GM19468 (cell line): ENCODE data around the gene SENP3.

ENCODE experiments used
- ATAC-seq: cut with Tn5 transposase; IDR thresholded peaks from one replicate; pipeline ENCODE4 v1.9.1; 2021; ENCODE audit warnings: mild to moderate bottlenecking, moderate library complexity, moderate number of reproducible peaks; ENCODE audit not compliant: unreplicated experiment; ENCODE audit errors: extremely low read depth

SENP3 gene

DNA sequence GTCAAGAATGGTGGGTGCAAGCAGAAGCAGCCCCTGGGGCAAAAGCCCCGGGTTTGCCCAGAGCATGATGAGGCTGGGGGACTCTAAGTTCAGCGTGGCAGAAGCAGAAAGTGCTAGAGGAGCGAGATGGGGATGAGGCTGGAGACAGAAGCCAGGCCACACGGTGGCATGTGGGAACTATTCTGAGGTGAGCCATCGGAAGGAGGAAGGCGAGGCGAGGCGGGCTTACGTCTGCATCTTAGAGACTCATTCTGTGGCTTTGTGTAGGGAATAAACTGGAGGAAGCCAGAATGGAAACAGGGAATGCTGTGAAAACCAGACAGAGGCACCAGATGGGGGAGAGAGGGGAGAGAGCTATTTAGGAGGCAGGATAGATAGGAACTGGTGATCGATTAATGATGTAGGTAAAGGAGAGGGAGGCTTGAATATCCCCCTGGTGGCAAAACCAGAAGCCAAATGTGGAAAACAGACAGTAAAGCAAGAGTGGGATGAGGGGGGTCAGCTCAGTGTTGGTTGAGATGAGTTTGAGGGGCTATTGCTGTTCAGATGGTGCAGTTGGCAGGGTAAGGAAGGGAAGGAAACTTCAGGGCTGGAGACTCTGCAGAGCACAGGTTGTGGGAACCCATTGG lies 6.3 kb upstream of the SENP3 start:
- no peak for ATAC-seq

DNA sequence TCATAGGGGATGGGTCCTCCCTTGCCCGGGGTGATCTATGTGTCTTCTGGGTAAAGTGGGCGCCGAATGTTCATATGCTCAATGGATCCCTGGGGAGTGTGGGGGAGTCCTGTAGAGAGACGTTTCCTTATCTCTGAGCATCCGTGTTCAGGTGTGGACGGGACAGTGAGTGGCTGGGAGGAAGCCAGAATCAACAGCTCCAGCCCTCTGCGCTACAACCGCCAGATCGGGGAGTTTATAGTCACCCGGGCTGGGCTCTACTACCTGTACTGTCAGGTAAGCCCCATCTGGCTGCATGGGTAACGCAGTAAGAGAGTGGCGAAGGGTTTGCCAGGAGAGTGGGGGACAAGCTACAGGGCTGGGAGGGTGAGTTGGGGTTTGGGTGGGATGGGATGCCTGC lies 5.1 kb upstream of the SENP3 start:
- ATAC-seq: no peak

GRCh38 chr17:7557147-7557764 lies 4.5 kb upstream of the SENP3 start:
- ATAC-seq: no peak

DNA sequence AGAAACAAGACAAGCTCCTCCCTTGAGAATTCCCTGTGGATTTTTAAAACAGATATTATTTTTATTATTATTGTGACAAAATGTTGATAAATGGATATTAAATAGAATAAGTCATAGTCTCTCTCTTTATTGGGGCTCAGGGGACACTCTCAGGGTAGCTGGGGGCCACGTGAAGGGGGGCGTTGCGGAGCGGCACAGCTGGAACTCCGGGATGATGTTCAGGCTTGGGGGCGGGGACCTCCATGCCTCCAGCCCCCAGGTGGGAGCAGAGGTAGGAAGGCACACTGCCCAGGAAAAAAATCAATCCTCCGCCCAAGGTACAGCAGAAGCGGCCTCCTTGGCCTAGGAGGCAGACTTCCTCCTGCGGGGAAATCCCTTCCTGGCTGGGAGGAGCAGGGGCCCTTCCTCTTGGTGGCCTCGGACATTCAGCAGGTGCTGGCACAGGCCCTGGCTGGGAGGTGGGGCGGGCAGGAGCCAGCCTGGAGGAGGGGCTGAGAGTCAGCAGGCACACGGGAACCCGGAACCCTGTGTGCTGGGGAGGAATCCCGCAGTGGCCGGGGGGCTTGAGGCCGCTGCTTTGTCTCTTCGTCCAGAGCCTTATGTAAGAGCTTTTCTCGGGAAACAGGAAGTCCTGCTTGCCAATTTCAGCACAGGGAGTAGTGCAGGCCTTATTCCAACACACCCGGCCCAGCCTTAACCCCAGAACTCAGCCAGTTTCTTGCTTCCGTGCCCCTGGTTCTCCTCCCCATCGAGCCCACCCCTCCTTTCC lies 3.8 kb upstream of the SENP3 start:
- ATAC-seq: no peak

- no peak for ATAC-seq
These were observed 3.0 kb upstream of the SENP3 start, which contains the start of gene TNFSF13 for GRCh38 chr17:7558544-7559319. Gene TNFSF13, plus strand, starts transcription at chr17:7558750. Its CDS starts 290 bp downstream, at chr17:7559040.

GRCh38 chr17:7559320-7560171 lies 2.2 kb upstream of the SENP3 start:
- ATAC-seq: no peak

DNA sequence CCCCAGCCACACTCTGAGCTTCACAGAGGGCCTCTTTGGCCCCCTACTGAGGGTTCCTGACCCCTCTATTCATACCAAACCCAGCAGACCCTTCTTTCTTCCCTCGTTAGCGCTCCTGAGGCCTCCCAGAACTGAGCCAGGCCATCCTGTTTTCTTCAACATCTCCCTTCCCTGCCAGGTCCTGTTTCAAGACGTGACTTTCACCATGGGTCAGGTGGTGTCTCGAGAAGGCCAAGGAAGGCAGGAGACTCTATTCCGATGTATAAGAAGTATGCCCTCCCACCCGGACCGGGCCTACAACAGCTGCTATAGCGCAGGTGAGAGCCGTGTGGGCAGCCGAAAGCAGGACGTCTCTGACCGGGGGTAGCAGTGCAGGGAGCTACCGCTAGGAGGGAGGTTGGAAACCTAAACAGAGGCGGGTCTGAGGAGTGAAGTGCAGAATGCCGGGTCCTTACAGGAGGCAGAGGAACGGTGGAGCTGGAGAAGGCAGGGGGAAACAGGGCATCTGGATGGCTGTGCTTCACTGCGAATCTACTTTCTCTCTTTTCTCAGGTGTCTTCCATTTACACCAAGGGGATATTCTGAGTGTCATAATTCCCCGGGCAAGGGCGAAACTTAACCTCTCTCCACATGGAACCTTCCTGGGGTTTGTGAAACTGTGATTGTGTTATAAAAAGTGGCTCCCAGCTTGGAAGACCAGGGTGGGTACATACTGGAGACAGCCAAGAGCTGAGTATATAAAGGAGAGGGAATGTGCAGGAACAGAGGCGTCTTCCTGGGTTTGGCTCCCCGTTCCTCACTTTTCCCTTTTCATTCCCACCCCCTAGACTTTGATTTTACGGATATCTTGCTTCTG lies 1.3 kb upstream of the SENP3 start:
- ATAC-seq: no peak

DNA sequence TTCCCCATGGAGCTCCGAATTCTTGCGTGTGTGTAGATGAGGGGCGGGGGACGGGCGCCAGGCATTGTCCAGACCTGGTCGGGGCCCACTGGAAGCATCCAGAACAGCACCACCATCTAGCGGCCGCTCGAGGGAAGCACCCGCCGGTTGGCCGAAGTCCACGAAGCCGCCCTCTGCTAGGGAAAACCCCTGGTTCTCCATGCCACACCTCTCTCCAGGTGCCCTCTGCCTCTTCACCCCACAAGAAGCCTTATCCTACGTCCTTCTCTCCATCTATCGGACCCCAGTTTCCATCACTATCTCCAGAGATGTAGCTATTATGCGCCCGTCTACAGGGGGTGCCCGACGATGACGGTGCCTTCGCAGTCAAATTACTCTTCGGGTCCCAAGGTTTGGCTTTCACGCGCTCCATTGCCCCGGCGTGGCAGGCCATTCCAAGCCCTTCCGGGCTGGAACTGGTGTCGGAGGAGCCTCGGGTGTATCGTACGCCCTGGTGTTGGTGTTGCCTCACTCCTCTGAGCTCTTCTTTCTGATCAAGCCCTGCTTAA lies 617 bp upstream of the SENP3 start:
- ATAC-seq: no peak

DNA sequence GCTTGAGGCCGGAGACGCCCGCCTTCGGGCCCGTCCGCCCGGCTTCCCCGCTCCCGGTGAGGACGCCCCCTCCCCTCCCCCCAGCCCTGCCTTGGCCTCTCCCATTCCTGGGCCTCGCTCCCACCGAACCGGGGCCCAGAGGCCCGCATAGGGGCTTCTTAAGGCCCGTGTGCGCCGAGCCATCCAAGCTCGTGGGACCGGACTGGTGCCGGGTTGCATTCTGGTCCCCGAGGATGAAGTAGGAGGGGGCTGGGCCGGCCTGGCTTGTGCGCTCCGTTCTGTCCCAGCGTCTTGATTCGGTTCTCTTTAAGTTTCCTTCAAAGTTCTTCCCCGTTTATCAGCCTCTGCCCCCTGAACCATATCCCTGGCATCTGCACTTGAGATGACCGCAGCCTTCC lies 488 bp downstream of the SENP3 start:
- ATAC-seq: no peak

DNA sequence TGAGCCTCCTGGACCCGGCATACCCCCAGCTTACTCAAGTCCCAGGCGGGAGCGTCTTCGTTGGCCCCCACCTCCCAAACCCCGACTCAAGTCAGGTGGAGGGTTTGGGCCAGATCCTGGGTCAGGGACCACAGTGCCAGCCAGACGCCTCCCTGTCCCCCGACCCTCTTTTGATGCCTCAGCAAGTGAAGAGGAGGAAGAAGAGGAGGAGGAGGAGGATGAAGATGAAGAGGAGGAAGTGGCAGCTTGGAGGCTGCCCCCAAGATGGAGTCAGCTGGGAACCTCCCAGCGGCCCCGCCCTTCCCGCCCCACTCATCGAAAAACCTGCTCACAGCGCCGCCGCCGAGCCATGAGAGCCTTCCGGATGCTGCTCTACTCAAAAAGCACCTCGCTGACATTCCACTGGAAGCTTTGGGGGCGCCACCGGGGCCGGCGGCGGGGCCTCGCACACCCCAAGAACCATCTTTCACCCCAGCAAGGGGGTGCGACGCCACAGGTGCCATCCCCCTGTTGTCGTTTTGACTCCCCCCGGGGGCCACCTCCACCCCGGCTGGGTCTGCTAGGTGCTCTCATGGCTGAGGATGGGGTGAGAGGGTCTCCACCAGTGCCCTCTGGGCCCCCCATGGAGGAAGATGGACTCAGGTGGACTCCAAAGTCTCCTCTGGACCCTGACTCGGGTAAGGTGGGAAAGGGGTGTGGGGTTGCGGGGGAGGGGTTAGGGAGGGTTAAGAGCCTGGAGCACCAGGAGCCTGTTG lies 1.6 kb downstream of the SENP3 start:
- no peak for ATAC-seq

GRCh38 chr17:7569571-7569970 lies 7.9 kb downstream of the SENP3 start:
- ATAC-seq: no peak

GRCh38 chr17:7570351-7570750 lies 8.6 kb downstream of the SENP3 start:
- no peak for ATAC-seq

GRCh38 chr17:7572338-7572587 lies 10.5 kb downstream of the SENP3 start:
- no peak for ATAC-seq

DNA sequence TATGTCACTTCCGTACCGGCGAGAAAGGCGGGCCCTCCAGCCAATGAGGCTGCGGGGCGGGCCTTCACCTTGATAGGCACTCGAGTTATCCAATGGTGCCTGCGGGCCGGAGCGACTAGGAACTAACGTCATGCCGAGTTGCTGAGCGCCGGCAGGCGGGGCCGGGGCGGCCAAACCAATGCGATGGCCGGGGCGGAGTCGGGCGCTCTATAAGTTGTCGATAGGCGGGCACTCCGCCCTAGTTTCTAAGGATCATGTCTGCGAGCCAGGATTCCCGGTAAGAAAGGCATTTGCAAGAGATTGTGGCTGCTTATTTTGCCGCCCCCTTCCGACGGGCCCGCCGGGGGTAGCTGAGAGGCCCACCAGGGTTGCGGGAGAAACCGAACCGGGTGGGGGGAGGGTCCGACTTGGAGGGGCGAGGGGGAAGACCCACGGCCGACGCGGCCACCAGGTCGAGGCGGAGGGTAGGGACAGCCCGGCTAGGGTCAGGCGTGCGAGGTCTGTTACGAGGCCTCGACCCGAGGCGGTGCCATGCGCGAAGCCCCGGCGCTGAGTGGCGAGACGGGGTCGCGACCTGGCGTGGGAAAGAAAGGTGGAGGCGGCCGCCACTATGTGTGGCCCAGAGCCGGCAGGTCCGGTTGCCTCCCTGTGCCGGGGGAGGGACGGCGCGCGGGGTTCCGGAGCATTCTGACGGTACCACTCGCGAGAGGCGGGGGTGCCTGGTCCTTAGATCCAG lies 11.0 kb downstream of the SENP3 start:
- ATAC-seq: peak; percentile 89

DNA sequence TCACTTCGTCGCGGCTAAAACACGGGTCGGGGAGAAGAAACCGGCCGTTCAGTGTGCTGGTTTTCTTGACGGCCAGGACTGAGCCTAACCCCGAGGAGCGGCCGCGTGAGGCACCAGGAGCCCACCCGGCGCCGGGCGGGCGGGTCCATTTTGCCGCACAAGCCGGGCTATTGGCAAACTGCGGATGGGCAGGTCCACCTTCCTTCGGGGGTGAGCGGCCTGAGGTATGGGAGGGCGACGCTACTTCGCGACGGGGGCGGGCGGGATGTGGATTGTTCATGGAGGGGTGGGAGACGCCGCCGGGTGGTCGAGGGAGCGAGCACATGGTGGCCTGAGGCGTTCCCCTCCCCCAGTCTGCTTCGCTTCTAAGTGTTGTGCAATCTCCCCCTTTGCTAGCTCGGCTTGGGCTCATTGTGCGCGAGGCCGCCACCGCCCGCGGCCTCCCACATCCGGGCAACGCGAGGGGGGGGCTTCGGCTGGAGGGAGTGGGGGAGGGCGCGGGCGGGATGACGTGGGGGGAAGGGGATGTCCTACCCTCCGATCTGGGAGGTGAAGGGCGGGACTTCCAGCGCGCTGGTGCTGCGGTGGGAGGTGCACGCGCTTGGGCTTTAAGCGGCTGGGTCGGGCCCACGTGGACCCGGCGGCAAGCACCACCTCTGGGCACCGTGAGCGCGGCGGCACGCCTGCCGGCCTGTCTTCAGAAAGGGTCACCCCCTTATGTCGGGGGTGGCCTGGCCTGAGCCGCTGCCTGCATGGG lies 11.8 kb downstream of the SENP3 start:
- ATAC-seq: no peak

GRCh38 chr17:7574176-7574953 lies 12.6 kb downstream of the SENP3 start:
- ATAC-seq: no peak
